Endothelial cell of umbilical vein (primary cell): ENCODE measurements around the gene NCF4. TPM values are rescaled to one million over a fixed set of nuclear protein-coding genes. Genes with fewer than 3 reads are reported as not detected.

Experiments
- BruUV-seq: library from RNA; stranded (reverse); fragments of 400-500 nt; replicated peaks from 2 replicates; lab custom pipeline; 2021; lab: Mats Ljungman, UMichigan
- CTCF ChIA-PET: fragments of 300-600, 350-600 bp; sonication (Branson Sonifier 250); formaldehyde crosslinking; loops from one replicate; lab custom pipeline; 2021; ENCODE audit warnings: antibody characterized with exemption, inconsistent platforms; lab: Charles Lee
- POLR2A ChIA-PET: fragments of 300-600, 350-600 bp; sonication (Branson Sonifier 250); formaldehyde crosslinking; loops from one replicate; lab custom pipeline; 2021; ENCODE audit warnings: antibody characterized with exemption, inconsistent platforms; lab: Charles Lee
- DNase-seq: peaks from one replicate; pipeline ENCODE4 v3.0.0-alpha.2; 2011; ENCODE audit warnings: low read depth, low spot score
- FAIRE-seq: peaks from 2 replicates; lab custom pipeline; 2011; peaks lifted over from hg19 to GRCh38; lab: Jason Lieb, UNC
- H2AFZ ChIP-seq: 2 replicates; pipeline ENCODE4 v1.6.0; 2012; ENCODE audit warnings: low read depth, low read length, control low read depth, inconsistent platforms
- H3K27ac ChIP-seq: 2 replicates; pipeline ENCODE4 v1.5.1; 2011; ENCODE audit warnings: low read depth, mild to moderate bottlenecking, control low read depth, low read length, moderate library complexity; ENCODE audit not compliant: insufficient read depth
- H3K27me3 ChIP-seq, 2 experiments: 2 replicates each; pipeline versions ENCODE4 v1.6.0 to v1.6.1; 2011; ENCODE audit warnings: low read length in 2 of 2, mixed read lengths in 1 of 2; ENCODE audit not compliant: control insufficient read depth in 2 of 2, insufficient read depth in 2 of 2
- H3K36me3 ChIP-seq, 2 experiments: 2 replicates in 1 of 2; 3 replicates in 1 of 2; pipeline ENCODE4 v1.5.1; 2011; ENCODE audit warnings: low read length in 2 of 2, mild to moderate bottlenecking in 1 of 2, moderate library complexity in 1 of 2; ENCODE audit not compliant: control insufficient read depth in 2 of 2, insufficient read depth in 2 of 2; ENCODE audit errors: extremely low read depth in 1 of 2
- H3K4me1 ChIP-seq: 3 replicates; pipeline ENCODE4 v1.5.1; 2011; ENCODE audit warnings: mild to moderate bottlenecking, low read length; ENCODE audit not compliant: control insufficient read depth, insufficient read depth; ENCODE audit errors: extremely low read depth
- H3K4me2 ChIP-seq: 2 replicates; pipeline ENCODE4 v1.6.1; 2011; ENCODE audit warnings: low read length, control low read depth, mixed read lengths; ENCODE audit not compliant: insufficient read depth
- H3K4me3 ChIP-seq, 3 experiments: fragments of 200-600 bp in 1 of 3; sonication (generic), shearing (Covaris generic) in 1 of 3; replicated peaks in 1 of 3; 2 replicates each; pipeline ENCODE4 v1.5.1; 2011 to 2016; ENCODE audit warnings: control low read depth in 3 of 3, low read length in 3 of 3, mild to moderate bottlenecking in 2 of 3, inconsistent platforms in 1 of 3, low read depth in 1 of 3, moderate library complexity in 1 of 3; ENCODE audit not compliant: insufficient read depth in 1 of 3
- H3K79me2 ChIP-seq: 2 replicates; pipeline ENCODE4 v1.6.0; 2012; ENCODE audit warnings: low read length, inconsistent platforms; ENCODE audit not compliant: control insufficient read depth, insufficient read depth
- H3K9ac ChIP-seq: replicated peaks from 2 replicates; pipeline ENCODE3; 2011; ENCODE audit warnings: low read length, control low read depth; ENCODE audit not compliant: insufficient read depth; ENCODE audit errors: extremely low read depth
- H3K9me1 ChIP-seq: replicated peaks from 3 replicates; pipeline ENCODE4 v1.6.0; 2011; ENCODE audit warnings: mild to moderate bottlenecking, low read length; ENCODE audit not compliant: control insufficient read depth, insufficient read depth; ENCODE audit errors: extremely low read depth
- H3K9me3 ChIP-seq: replicated peaks from 2 replicates; pipeline ENCODE4 v1.5.1; 2012; ENCODE audit warnings: low read length, inconsistent platforms; ENCODE audit not compliant: control insufficient read depth, insufficient read depth
- H4K20me1 ChIP-seq: replicated peaks from 2 replicates; pipeline ENCODE3; 2011; ENCODE audit warnings: mild to moderate bottlenecking, low read length; ENCODE audit not compliant: control insufficient read depth, insufficient read depth; ENCODE audit errors: extremely low read depth
- CTCF ChIP-seq, 2 donors: IDR thresholded peaks; 1 replicate in 1 of 2; 2 replicates in 1 of 2; pipeline ENCODE4 v1.5.1; 2011; ENCODE audit warnings: low read length in 2 of 2, mild to moderate bottlenecking in 2 of 2, moderate library complexity in 2 of 2, control low read depth in 1 of 2, inconsistent platforms in 1 of 2, low read depth in 1 of 2; ENCODE audit not compliant: insufficient read depth in 1 of 2; ENCODE audit errors: extremely low read depth in 1 of 2
- EZH2 ChIP-seq: IDR thresholded peaks from 2 replicates; pipeline ENCODE4 v1.6.1; 2012; ENCODE audit warnings: borderline replicate concordance, low read depth, mild to moderate bottlenecking, moderate library complexity, low read length, inconsistent platforms; ENCODE audit not compliant: severe bottlenecking
- FOS ChIP-seq: IDR thresholded peaks from 2 replicates; pipeline ENCODE4 v1.6.1; 2011; ENCODE audit warnings: mild to moderate bottlenecking, low read length, moderate library complexity, borderline replicate concordance; ENCODE audit not compliant: insufficient read depth
- GATA2 ChIP-seq: IDR thresholded peaks from 2 replicates; pipeline ENCODE4 v1.7.0; 2011; ENCODE audit warnings: low read depth, mild to moderate bottlenecking, moderate library complexity, mixed read lengths, low read length; ENCODE audit not compliant: insufficient read length, insufficient read depth
- JUN ChIP-seq: IDR thresholded peaks from 2 replicates; pipeline ENCODE4 v1.6.1; 2011; ENCODE audit warnings: borderline replicate concordance, low read depth; ENCODE audit not compliant: insufficient read length, insufficient read depth
- MAX ChIP-seq: IDR thresholded peaks from 2 replicates; pipeline ENCODE4 v1.6.1; 2011; ENCODE audit not compliant: insufficient read depth, insufficient read length
- MYC ChIP-seq: IDR thresholded peaks from one replicate; pipeline ENCODE4 v1.6.1; 2011; ENCODE audit warnings: mild to moderate bottlenecking, low read depth, low read length
- POLR2A ChIP-seq: IDR thresholded peaks from 2 replicates; pipeline ENCODE4 v1.6.1; 2012; ENCODE audit warnings: low read depth, mild to moderate bottlenecking, control low read depth, low read length
- POLR2AphosphoS5 ChIP-seq: IDR thresholded peaks from 2 replicates; pipeline ENCODE4 v1.6.1; 2012; ENCODE audit warnings: low read depth, mild to moderate bottlenecking, control low read depth, low read length, moderate library complexity; ENCODE audit not compliant: insufficient read depth
- dilution Hi-C: fragments of 300-500 bp; cut with MboI; formaldehyde crosslinking; loops from one replicate; pipeline ENCODE4 v1.15.0; 2019; ENCODE audit warnings: low sequenced_read_pairs; ENCODE audit not compliant: extremely low pct_ligation_motif_present
- intact Hi-C: fragments of 100-400 bp; cut with micrococcal nuclease; formaldehyde crosslinking; loops from one replicate; pipeline ENCODE4 v1.10.0; 2022
- polyA plus RNA-seq, 4 experiments: library from polyadenylated mRNA; depleted of rRNA in 3 of 4; stranded (reverse) in 3 of 4; unstranded in 1 of 4; fragments of >200 nt; gene quantifications; 2 replicates each; pipeline versions ENCODE4 v1.2.1 to v1.2.3, GENCODE V29; 2011 to 2012; ENCODE audit warnings: missing spikeins in 1 of 4
- total RNA-seq: library from RNA; stranded (reverse); gene quantifications from 2 replicates; pipeline ENCODE4 v1.2.3, GENCODE V29; 2021

Gene NCF4
- total and polyA plus RNA-seq, 2 donors (not counting 3 experiments of a cell fraction or from before 2014, with no cell fraction given) = 0.07 TPM; not detected in 1

- H3K4me3 ChIP-seq = no peak overlapping the region
- no peak overlapping the region for H3K4me2 ChIP-seq
- H3K9ac ChIP-seq = no peak overlapping the region
- no peaks in the 10 kb centered on the region for H3K79me2 ChIP-seq
- no TSS peak for BruUV-seq
- FAIRE-seq = no peak
- no peaks in the 10 kb centered on the region for H3K9me3 ChIP-seq
- H3K4me1 ChIP-seq = peaks cover 18% of the 10 kb centered on the region
- H3K36me3 ChIP-seq = no peaks in the 10 kb centered on the region
- ChIA-PET POLR2A (no interaction called here), CTCF (interaction anchor here (0.8 to 2.2 kb wide), 4 partner anchors 10 to 107 kb away, joined by 3 to 12 read pairs (median 4); no protein-coding TSS in a partner anchor)
- H3K27ac ChIP-seq = no peak overlapping the region
- H2AFZ ChIP-seq = no peak overlapping the region
- no peak for DNase-seq
- TF ChIP-seq EZH2 (no peak), GATA2 (no peak), POLR2AphosphoS5 (no peak), FOS (no peak), MAX (no peak), MYC (no peak), JUN (no peak), POLR2A (no peak), CTCF (IDR thresholded peaks at IDR 0.05; ENCODE audit: extremely low read depth in 1 of 2, insufficient read depth in 1 of 2, low read depth in 1 of 2, low read length in 2 of 2) (no peak)
- intact Hi-C loops (no loop called here), dilution Hi-C loops (no loop called here)
- peaks cover 0 to 2% of the 10 kb centered on the region in 2 experiments for H3K27me3 ChIP-seq
- H3K9me1 ChIP-seq = no peaks in the 10 kb centered on the region
- H4K20me1 ChIP-seq = no peaks in the 10 kb centered on the region
Observed at GRCh38 chr22:36870250-36870649, 9.4 kb downstream of the NCF4 start.
